ENCODE measurements around the gene MAST4.
A peak's percentile ranks its signal among the peaks of the same experiment; 100 is the strongest.

GRCh38 chr5:67182301-67182790 lies 586.2 kb downstream of the MAST4 start:
- TF ChIP-seq CTCF (conservative IDR thresholded peaks at IDR 0.05; ENCODE audit: low read depth, low read length) (no peak), MXI1 (IDR thresholded peaks at IDR 0.05; ENCODE audit: borderline replicate concordance, low read depth, low read length) (no peak), NFE2L2 (IDR thresholded peaks at IDR 0.05; ENCODE audit: low read depth, low read length) (no peak), MAZ (IDR thresholded peaks at IDR 0.05; ENCODE audit: borderline replicate concordance, low read depth, low read length) (peak; percentile 28; the same call in 1 of the 2 replicates), RAD21 (IDR thresholded peaks at IDR 0.05; ENCODE audit: low read length) (no peak), POLR2A (IDR thresholded peaks at IDR 0.05; ENCODE audit: low read depth, low read length) (no peak)

Measured in IMR-90 (cell line).